ENCODE measurements around the gene RAB20. TPM values are rescaled to one million over a fixed set of nuclear protein-coding genes. Genes with fewer than 3 reads are reported as not detected.

Gene RAB20
- polyA plus RNA-seq, 1 donor from 2014 or later = not detected

DNA sequence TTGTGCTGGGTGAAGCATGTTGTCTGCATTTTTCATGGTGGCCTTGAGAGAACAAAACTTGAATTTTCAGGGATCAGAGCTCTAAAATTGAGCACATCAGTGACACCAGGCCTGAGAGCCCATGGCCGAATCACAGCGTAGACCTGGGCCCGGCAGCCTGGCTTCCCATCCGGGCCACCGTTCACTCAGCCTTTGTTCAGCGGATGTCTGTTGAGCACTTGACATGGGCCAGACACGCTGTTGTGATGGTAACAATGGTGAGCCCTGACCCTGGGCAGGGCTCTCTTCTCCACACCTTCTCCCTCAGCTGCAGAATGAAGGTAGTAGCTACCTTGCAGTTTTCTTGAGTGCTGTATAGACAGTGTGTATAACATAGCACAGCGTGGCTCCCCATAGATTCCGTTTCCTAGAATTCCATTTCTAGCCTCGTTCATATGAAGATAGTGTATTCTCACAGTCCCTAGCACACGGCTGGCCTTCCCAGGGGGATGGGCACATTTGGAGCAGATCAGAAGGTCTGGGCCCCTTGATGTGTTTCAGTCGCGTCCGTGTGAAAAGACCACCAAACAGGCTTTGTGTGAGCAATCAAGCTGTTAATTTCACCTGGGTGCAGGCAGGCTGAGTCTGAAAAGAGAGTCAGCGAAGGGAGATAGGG is 75.3 kb downstream of the RAB20 start:
- Histone ChIP-seq H3K9me3 (ENCODE audit: low read length) (no peaks in the 10 kb centered on the region), H3K4me2 (ENCODE audit: low read length) (no peak overlapping the region), H3K9me2 (ENCODE audit: insufficient read depth, low read length) (no peaks in the 10 kb centered on the region), H3K27ac (ENCODE audit: low read length) (no peak overlapping the region), H3K4me3 (ENCODE audit: low read length) (no peak overlapping the region), H3F3A (ENCODE audit: insufficient read depth, low read length, poor library complexity, severe bottlenecking) (no peaks in the 10 kb centered on the region), H2AFZ (ENCODE audit: low read depth, low read length) (no peak overlapping the region), H4K20me1 (ENCODE audit: insufficient read depth) (no peaks in the 10 kb centered on the region), H3K9ac (ENCODE audit: low read length) (no peak overlapping the region), H3K27me3 (ENCODE audit: insufficient read depth, low read depth, low read length) (no peaks in the 10 kb centered on the region), H3K79me2 (replicated peaks; ENCODE audit: insufficient read depth, low read length) (no peaks in the 10 kb centered on the region), H3K36me3 (ENCODE audit: insufficient read depth, low read length) (no peaks in the 10 kb centered on the region)
- TF ChIP-seq MXI1 (conservative IDR thresholded peaks at IDR 0.05; ENCODE audit: poor library complexity, severe bottlenecking) = no peak
- no peak for TF ChIP-seq RAD21 (conservative IDR thresholded peaks at IDR 0.05)
- TF ChIP-seq TAF1 (IDR thresholded peaks at IDR 0.05; ENCODE audit: low read depth) = no peak
- no peak for TF ChIP-seq POLR2AphosphoS5 (IDR thresholded peaks at IDR 0.05)
- TF ChIP-seq SMC3 (conservative IDR thresholded peaks at IDR 0.05; ENCODE audit: poor library complexity) = no peak

DNA sequence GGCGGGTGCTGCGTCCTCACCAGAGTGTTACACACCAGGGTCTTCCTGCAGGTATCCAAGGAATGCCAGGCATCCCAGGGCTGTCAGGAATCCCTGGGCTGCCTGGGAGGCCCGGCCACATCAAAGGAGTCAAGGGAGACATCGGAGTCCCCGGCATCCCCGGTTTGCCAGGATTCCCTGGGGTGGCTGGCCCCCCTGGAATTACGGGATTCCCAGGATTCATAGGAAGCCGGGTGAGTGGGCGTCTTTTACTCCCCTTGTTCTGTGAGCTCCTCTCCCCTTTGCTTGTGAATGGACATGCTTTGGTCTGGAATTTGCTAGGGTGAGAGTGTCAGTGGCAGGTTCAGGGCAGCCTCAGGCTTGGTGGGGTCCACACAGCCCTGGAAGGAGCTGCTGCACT is 75.9 kb downstream of the RAB20 start:
- Histone ChIP-seq H3K36me3 (ENCODE audit: insufficient read depth, low read length) (no peaks in the 10 kb centered on the region), H3K4me3 (ENCODE audit: low read length) (no peak overlapping the region), H4K20me1 (ENCODE audit: insufficient read depth) (no peaks in the 10 kb centered on the region), H3K9ac (ENCODE audit: low read length) (no peak overlapping the region), H3K4me2 (ENCODE audit: low read length) (no peak overlapping the region), H3K27me3 (ENCODE audit: insufficient read depth, low read depth, low read length) (no peaks in the 10 kb centered on the region), H3K9me3 (ENCODE audit: low read length) (no peaks in the 10 kb centered on the region), H3K9me2 (ENCODE audit: insufficient read depth, low read length) (no peaks in the 10 kb centered on the region), H2AFZ (ENCODE audit: low read depth, low read length) (no peak overlapping the region), H3K79me2 (replicated peaks; ENCODE audit: insufficient read depth, low read length) (no peaks in the 10 kb centered on the region), H3F3A (ENCODE audit: insufficient read depth, low read length, poor library complexity, severe bottlenecking) (no peaks in the 10 kb centered on the region), H3K27ac (ENCODE audit: low read length) (no peak overlapping the region)
- no peak for TF ChIP-seq POLR2AphosphoS5 (IDR thresholded peaks at IDR 0.05)
- no peak for TF ChIP-seq MXI1 (conservative IDR thresholded peaks at IDR 0.05; ENCODE audit: poor library complexity, severe bottlenecking)
- TF ChIP-seq RAD21 (conservative IDR thresholded peaks at IDR 0.05) = no peak
- no peak for TF ChIP-seq CTCF (IDR thresholded peaks at IDR 0.05; ENCODE audit: poor library complexity, severe bottlenecking)
- TF ChIP-seq REST (IDR thresholded peaks at IDR 0.05; ENCODE audit: borderline replicate concordance) = no peak
- no peak for TF ChIP-seq EP300 (conservative IDR thresholded peaks at IDR 0.05; ENCODE audit: poor library complexity, severe bottlenecking)
- no peak for TF ChIP-seq TAF1 (IDR thresholded peaks at IDR 0.05; ENCODE audit: low read depth)
- no peak for TF ChIP-seq SMC3 (conservative IDR thresholded peaks at IDR 0.05; ENCODE audit: poor library complexity)
- TF ChIP-seq EZH2 (IDR thresholded peaks at IDR 0.05; ENCODE audit: borderline replicate concordance, insufficient read depth, low read length, poor library complexity, severe bottlenecking) = no peak
